Breast epithelium (tissue), 3 donors: ENCODE data around the gene NUP160.
"Not testable (repeated sequence)": the region's sequence is repeated elsewhere in the genome, so short reads cannot be mapped to it uniquely, and the experiment has no call there.

Experiments used
- POLR2A ChIP-seq: fragments of 450-650 bp; IDR thresholded peaks from one replicate; pipeline ENCODE4 v1.6.1; 2016; ENCODE audit warnings: antibody characterized with exemption, mild to moderate bottlenecking, moderate library complexity
- POLR2AphosphoS5 ChIP-seq, 3 donors: sonication (generic); formaldehyde crosslinking; IDR thresholded peaks; one replicate each; pipeline ENCODE4 v1.6.1; 2017; ENCODE audit warnings: antibody characterized with exemption in 3 of 3
- TF ChIP-seq, protein P1 (sequence below), 3 donors: fragments of 450-650 bp; IDR thresholded peaks; one replicate each; pipeline ENCODE4 v1.5.1; 2016 to 2017; ENCODE audit warnings: antibody characterized with exemption in 3 of 3, mild to moderate bottlenecking in 3 of 3, moderate library complexity in 3 of 3

DNA sequence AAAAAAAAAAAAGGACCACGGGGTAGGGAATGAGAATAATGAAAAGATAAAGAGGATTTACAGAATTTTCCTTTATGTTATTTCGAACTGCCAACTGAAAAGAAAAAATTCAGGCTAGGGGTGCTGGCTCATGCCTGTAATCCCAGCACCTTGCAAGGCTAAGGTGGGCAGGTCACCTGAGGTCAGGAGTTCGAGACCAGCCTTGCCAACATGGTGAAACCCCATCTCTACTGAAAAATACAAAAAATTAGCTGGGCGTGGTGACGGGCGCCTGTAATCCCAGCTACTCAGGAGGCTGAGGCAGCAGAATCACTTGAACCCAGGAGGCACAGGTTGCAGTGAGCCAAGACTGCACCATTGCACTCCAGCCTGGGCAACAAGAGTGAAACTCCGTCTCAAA is 105.7 kb downstream of the NUP160 start:
- TF ChIP-seq, protein P1, sequence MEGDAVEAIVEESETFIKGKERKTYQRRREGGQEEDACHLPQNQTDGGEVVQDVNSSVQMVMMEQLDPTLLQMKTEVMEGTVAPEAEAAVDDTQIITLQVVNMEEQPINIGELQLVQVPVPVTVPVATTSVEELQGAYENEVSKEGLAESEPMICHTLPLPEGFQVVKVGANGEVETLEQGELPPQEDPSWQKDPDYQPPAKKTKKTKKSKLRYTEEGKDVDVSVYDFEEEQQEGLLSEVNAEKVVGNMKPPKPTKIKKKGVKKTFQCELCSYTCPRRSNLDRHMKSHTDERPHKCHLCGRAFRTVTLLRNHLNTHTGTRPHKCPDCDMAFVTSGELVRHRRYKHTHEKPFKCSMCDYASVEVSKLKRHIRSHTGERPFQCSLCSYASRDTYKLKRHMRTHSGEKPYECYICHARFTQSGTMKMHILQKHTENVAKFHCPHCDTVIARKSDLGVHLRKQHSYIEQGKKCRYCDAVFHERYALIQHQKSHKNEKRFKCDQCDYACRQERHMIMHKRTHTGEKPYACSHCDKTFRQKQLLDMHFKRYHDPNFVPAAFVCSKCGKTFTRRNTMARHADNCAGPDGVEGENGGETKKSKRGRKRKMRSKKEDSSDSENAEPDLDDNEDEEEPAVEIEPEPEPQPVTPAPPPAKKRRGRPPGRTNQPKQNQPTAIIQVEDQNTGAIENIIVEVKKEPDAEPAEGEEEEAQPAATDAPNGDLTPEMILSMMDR (IDR thresholded peaks at IDR 0.05), result not testable (repeated sequence)
- TF ChIP-seq POLR2AphosphoS5 (IDR thresholded peaks at IDR 0.05); POLR2A: not testable (repeated sequence)
